ENCODE results near the gene ACSF3. TPM values are rescaled to one million over a fixed set of nuclear protein-coding genes. Genes with fewer than 3 reads are reported as not detected.
"Not testable (repeated sequence)": the region's sequence is repeated elsewhere in the genome, so short reads cannot be mapped to it uniquely, and the experiment has no call there.

Gene ACSF3
- total RNA-seq, 2 experiments from 2014 or later: 112 to 143 TPM

DNA sequence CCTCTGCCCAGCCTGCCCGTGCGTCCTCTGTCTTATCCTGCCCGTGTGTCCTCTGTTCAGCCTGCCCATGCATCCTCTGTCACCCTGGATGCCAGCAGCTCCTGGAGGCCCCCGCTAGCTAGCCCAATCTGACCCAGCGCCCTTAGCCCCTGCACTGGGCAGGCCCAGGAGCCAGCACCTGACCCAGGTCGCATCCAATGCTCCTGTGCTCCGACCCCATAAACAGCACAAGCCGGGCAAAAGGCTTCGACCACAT, 91.0 kb downstream of the ACSF3 start:
- no peak overlapping the region for H3K27ac ChIP-seq (ENCODE audit: low read depth, low read length, poor library complexity, severe bottlenecking)
- no peak for DNase-seq (ENCODE audit: low spot score)
- no peaks in the 10 kb centered on the region for H4K20me1 ChIP-seq (ENCODE audit: insufficient read depth, low read length)
- POLR2A ChIA-PET: no interaction called here
- H3K4me1 ChIP-seq (ENCODE audit: insufficient read depth, low read length, poor library complexity, severe bottlenecking): no peaks in the 10 kb centered on the region
- H3K4me3 ChIP-seq (ENCODE audit: low read depth, low read length, poor library complexity, severe bottlenecking): no peak overlapping the region
- no peaks in the 10 kb centered on the region for H3K9me3 ChIP-seq (ENCODE audit: low read length)
- H2AFZ ChIP-seq (ENCODE audit: low read length): no peak overlapping the region
- no peaks in the 10 kb centered on the region for H3K79me2 ChIP-seq (ENCODE audit: insufficient read depth, low read depth, low read length)
- intact Hi-C loops (cut with micrococcal nuclease; ENCODE audit: unreplicated experiment): no loop called here
- H3K9me2 ChIP-seq (ENCODE audit: insufficient read depth, low read length): no peaks in the 10 kb centered on the region
- TF ChIP-seq, protein P1, sequence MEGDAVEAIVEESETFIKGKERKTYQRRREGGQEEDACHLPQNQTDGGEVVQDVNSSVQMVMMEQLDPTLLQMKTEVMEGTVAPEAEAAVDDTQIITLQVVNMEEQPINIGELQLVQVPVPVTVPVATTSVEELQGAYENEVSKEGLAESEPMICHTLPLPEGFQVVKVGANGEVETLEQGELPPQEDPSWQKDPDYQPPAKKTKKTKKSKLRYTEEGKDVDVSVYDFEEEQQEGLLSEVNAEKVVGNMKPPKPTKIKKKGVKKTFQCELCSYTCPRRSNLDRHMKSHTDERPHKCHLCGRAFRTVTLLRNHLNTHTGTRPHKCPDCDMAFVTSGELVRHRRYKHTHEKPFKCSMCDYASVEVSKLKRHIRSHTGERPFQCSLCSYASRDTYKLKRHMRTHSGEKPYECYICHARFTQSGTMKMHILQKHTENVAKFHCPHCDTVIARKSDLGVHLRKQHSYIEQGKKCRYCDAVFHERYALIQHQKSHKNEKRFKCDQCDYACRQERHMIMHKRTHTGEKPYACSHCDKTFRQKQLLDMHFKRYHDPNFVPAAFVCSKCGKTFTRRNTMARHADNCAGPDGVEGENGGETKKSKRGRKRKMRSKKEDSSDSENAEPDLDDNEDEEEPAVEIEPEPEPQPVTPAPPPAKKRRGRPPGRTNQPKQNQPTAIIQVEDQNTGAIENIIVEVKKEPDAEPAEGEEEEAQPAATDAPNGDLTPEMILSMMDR (conservative IDR thresholded peaks at IDR 0.05; ENCODE audit: low read length): no peak
- TF ChIP-seq EZH2phosphoT487 (IDR thresholded peaks at IDR 0.05; ENCODE audit: borderline replicate concordance, low read depth, low read length): no peak
- CTCF ChIA-PET (ENCODE audit: unreplicated experiment): no interaction called here
- H3K36me3 ChIP-seq (ENCODE audit: insufficient read depth, low read length): no peaks in the 10 kb centered on the region
- no peak overlapping the region for H3K4me2 ChIP-seq (ENCODE audit: low read length)
- BruUV-seq (replicated peaks): no TSS peak

DNA sequence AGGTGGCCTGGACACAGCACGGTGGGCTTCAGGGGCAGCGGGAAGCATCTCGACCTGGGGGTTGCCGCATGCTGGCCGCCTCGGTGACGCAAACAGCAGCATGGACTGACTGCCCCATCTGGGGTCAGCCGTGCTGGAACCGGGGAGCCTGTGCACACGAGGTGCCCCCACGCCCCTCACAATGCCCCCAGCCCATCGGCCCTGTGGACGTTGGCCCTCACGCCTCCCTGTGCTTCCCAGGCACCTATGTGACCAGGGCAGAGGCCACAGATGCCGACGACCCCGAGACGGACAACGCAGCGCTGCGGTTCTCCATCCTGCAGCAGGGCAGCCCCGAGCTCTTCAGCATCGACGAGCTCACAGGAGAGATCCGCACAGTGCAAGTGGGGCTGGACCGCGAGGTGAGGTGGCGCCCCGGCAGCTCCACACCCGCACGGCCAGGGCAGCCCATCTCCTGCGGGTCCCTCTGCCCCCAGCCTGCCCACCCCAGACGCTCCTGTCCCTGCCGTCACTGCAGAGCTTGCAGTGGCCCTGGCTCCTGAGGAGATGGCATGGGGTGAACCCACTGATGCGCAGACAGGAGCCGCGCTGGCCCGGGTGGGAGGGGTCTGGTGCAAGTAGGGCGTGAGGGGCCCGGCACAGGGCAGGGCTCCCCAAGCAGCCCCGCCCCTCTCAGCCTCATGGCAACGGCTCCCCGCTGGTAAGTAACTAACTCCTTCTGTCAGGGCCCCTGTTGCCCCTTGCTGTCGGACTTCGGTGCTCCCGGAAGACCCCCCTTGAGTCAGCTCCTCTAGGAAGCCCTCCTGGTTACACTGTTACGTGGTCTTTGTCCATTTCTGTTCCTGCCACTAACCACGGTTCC, 91.5 kb downstream of the ACSF3 start:
- Histone ChIP-seq H3K4me1 (ENCODE audit: insufficient read depth, low read length, poor library complexity, severe bottlenecking) (no peaks in the 10 kb centered on the region), H3K4me3 (ENCODE audit: low read depth, low read length, poor library complexity, severe bottlenecking) (no peak overlapping the region), H3K4me2 (ENCODE audit: low read length) (no peak overlapping the region), H4K20me1 (ENCODE audit: insufficient read depth, low read length) (no peaks in the 10 kb centered on the region), H3K9me2 (ENCODE audit: insufficient read depth, low read length) (no peaks in the 10 kb centered on the region), H3K79me2 (ENCODE audit: insufficient read depth, low read depth, low read length) (no peaks in the 10 kb centered on the region), H2AFZ (ENCODE audit: low read length) (no peak overlapping the region), H3K9me3 (ENCODE audit: low read length) (no peaks in the 10 kb centered on the region), H3K36me3 (ENCODE audit: insufficient read depth, low read length) (no peaks in the 10 kb centered on the region), H3K27ac (ENCODE audit: low read depth, low read length, poor library complexity, severe bottlenecking) (no peak overlapping the region)
- TF ChIP-seq, protein P1 (conservative IDR thresholded peaks at IDR 0.05; ENCODE audit: low read length): no peak
- TF ChIP-seq EZH2phosphoT487 (IDR thresholded peaks at IDR 0.05; ENCODE audit: borderline replicate concordance, low read depth, low read length): no peak
- DNase-seq (ENCODE audit: low spot score): no peak
- ChIA-PET POLR2A (no interaction called here), CTCF (ENCODE audit: unreplicated experiment) (no interaction called here)
- intact Hi-C loops (cut with micrococcal nuclease; ENCODE audit: unreplicated experiment): no loop called here
- BruUV-seq (replicated peaks): no TSS peak

DNA sequence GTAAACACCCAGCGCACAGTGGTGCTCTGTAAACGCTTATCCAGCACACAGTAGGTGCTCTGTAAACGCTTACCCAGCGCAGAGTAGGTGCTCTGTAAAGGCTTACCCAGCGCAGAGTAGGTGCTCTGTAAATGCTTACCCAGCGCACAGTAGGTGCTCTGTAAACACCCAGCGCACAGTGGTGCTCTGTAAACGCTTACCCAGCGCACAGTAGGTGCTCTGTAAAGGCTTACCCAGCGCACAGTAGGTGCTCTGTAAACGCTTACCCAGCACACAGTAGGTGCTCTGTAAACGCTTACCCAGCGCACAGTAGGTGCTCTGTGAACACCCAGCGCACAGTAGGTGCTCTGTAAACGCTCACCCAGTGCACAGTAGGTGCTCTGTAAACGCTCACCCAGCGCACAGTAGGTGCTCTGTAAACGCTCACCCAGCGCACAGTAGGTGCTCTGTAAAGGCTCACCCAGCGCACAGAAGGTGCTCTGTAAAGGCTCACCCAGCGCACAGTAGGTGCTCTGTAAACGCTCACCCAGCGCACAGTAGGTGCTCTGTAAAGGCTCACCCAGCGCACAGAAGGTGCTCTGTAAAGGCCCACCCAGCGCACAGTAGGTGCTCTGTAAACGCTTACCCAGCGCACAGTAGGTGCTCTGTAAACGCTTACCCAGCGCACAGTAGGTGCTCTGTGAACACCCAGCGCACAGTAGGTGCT, 92.4 kb downstream of the ACSF3 start:
- H3K27ac ChIP-seq (ENCODE audit: low read depth, low read length, poor library complexity, severe bottlenecking); H2AFZ ChIP-seq (ENCODE audit: low read length); H4K20me1 ChIP-seq (ENCODE audit: insufficient read depth, low read length); CTCF ChIA-PET (ENCODE audit: unreplicated experiment); POLR2A ChIA-PET; H3K36me3 ChIP-seq (ENCODE audit: insufficient read depth, low read length); DNase-seq (ENCODE audit: low spot score); intact Hi-C loops (cut with micrococcal nuclease; ENCODE audit: unreplicated experiment); H3K79me2 ChIP-seq (ENCODE audit: insufficient read depth, low read depth, low read length); BruUV-seq (replicated peaks); H3K4me3 ChIP-seq (ENCODE audit: low read depth, low read length, poor library complexity, severe bottlenecking); H3K4me2 ChIP-seq (ENCODE audit: low read length); H3K4me1 ChIP-seq (ENCODE audit: insufficient read depth, low read length, poor library complexity, severe bottlenecking); H3K9me3 ChIP-seq (ENCODE audit: low read length); H3K9me2 ChIP-seq (ENCODE audit: insufficient read depth, low read length): not testable (repeated sequence)

DNA sequence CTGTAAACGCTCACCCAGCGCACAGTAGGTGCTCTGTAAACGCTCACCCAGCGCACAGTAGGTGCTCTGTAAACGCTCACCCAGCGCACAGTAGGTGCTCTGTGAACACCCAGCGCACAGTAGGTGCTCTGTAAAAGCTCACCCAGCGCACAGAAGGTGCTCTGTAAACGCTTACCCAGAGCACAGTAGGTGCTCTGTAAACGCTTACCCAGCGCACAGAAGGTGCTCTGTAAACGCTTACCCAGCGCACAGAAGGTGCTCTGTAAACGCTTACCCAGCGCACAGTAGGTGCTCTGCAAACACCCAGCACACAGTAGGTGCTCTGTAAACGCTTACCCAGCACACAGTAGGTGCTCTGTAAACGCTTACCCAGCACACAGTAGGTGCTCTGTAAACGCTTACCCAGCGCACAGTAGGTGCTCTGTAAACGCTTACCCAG, 93.0 kb downstream of the ACSF3 start:
- BruUV-seq (replicated peaks); H3K36me3 ChIP-seq (ENCODE audit: insufficient read depth, low read length); H2AFZ ChIP-seq (ENCODE audit: low read length); POLR2A ChIA-PET; H3K9me2 ChIP-seq (ENCODE audit: insufficient read depth, low read length); H3K27ac ChIP-seq (ENCODE audit: low read depth, low read length, poor library complexity, severe bottlenecking); DNase-seq (ENCODE audit: low spot score); intact Hi-C loops (cut with micrococcal nuclease; ENCODE audit: unreplicated experiment); H3K79me2 ChIP-seq (ENCODE audit: insufficient read depth, low read depth, low read length); H3K4me3 ChIP-seq (ENCODE audit: low read depth, low read length, poor library complexity, severe bottlenecking); CTCF ChIA-PET (ENCODE audit: unreplicated experiment); H3K4me2 ChIP-seq (ENCODE audit: low read length); H3K9me3 ChIP-seq (ENCODE audit: low read length); H4K20me1 ChIP-seq (ENCODE audit: insufficient read depth, low read length); H3K4me1 ChIP-seq (ENCODE audit: insufficient read depth, low read length, poor library complexity, severe bottlenecking): not testable (repeated sequence)
